Endothelial cell (in vitro differentiated cells): ENCODE data around the gene GORASP2. TPM values are rescaled to one million over a fixed set of nuclear protein-coding genes. Genes with fewer than 3 reads are reported as not detected.

Experiments used
- DNase-seq: peaks from one replicate; pipeline ENCODE4 v3.0.0; 2021; ENCODE audit warnings: low spot score
- H3K27ac Mint-ChIP-seq: one replicate; pipeline ENCODE4 v1.8.0; 2021; ENCODE audit warnings: mixed read lengths, inconsistent platforms; ENCODE audit not compliant: unreplicated experiment
- H3K27me3 Mint-ChIP-seq: one replicate; pipeline ENCODE4 v1.8.0; 2021; ENCODE audit warnings: mild to moderate bottlenecking, moderate library complexity, mixed read lengths, inconsistent platforms; ENCODE audit not compliant: unreplicated experiment
- H3K36me3 Mint-ChIP-seq: one replicate; pipeline ENCODE4 v1.8.0; 2021; ENCODE audit warnings: mild to moderate bottlenecking, low read depth, mixed read lengths, inconsistent platforms; ENCODE audit not compliant: unreplicated experiment
- H3K4me1 Mint-ChIP-seq: one replicate; pipeline ENCODE4 v1.8.0; 2021; ENCODE audit warnings: mild to moderate bottlenecking, mixed read lengths, inconsistent platforms; ENCODE audit not compliant: unreplicated experiment
- H3K4me3 Mint-ChIP-seq: one replicate; pipeline ENCODE4 v1.8.0; 2021; ENCODE audit warnings: mild to moderate bottlenecking, mixed read lengths, inconsistent platforms; ENCODE audit not compliant: unreplicated experiment
- H3K9me3 Mint-ChIP-seq: one replicate; pipeline ENCODE4 v1.8.0; 2021; ENCODE audit warnings: mixed read lengths, inconsistent platforms; ENCODE audit not compliant: unreplicated experiment
- CTCF ChIP-seq: fragments of 200-600 bp; sonication (generic); IDR thresholded peaks from one replicate; pipeline ENCODE4 v1.5.0; 2021; ENCODE audit warnings: antibody characterized with exemption; ENCODE audit not compliant: unreplicated experiment
- total RNA-seq: library from RNA; stranded (reverse); fragmentation: NEBNext Ultra II Directional; extraction: Animal tissue kit (Norgen Biotek cat#: 25700); gene quantifications from one replicate; pipeline ENCODE4 v1.2.1, GENCODE V29; 2021; ENCODE audit not compliant: unreplicated experiment

Gene GORASP2
- total RNA-seq, 1 donor from 2014 or later: 71.9 TPM

DNA sequence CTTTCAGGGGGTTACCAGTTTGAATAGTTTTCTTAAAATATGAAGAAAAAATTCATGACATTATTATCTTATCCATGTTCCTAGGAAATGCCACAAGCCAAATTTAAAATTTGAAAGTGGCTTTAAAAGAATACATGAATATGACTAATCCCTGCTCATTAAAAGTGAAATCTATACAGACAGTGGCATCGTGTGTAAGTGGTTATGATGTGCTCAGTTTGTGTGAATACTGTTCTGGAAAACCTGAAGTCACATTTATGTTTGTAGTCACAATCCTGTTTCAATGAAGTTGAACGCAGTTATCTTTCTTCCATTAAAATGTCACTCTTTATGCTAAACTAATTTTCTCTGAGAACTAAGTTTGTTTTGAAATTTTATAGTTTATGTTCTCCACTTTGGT is 75.8 kb downstream of the GORASP2 start:
- Mint-ChIP-seq H3K27ac (no peak overlapping the region), H3K9me3 (no peaks in the 10 kb centered on the region), H3K27me3 (peaks cover 3% of the 10 kb centered on the region), H3K4me1 (no peaks in the 10 kb centered on the region), H3K4me3 (no peak overlapping the region), H3K36me3 (peaks cover 16% of the 10 kb centered on the region)
- TF ChIP-seq CTCF: no peak
- no peak for DNase-seq

- Mint-ChIP-seq H3K4me1 (peaks cover 3% of the 10 kb centered on the region), H3K9me3 (no peaks in the 10 kb centered on the region), H3K36me3 (peaks cover 14% of the 10 kb centered on the region)
These were observed 79.6 kb downstream of the GORASP2 start for GRCh38 chr2:171008550-171009205.

DNA sequence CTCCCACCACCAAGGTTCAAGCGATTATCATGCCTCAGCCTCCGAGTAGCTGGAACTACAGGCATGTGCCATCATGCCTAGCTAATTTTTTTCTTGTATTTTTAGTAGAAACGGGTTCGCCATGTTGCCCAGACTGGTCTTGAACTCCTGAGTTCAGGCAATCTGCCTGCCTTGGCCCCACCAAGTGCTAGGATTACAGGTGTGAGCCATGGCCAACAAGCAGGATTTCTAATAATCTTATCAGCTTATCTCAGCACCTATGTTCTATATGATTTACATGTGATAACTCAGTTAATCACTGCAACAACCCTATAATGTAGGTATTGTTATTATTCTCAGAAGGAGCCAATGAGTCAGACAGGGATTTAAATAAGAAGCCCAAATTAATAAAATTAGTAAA is 80.3 kb downstream of the GORASP2 start:
- Mint-ChIP-seq H3K9me3 (no peaks in the 10 kb centered on the region), H3K4me3 (no peak overlapping the region), H3K27ac (no peak overlapping the region), H3K4me1 (peaks cover 3% of the 10 kb centered on the region), H3K27me3 (no peaks in the 10 kb centered on the region), H3K36me3 (peaks cover 13% of the 10 kb centered on the region)
- no peak for DNase-seq
- TF ChIP-seq CTCF: no peak

More at GRCh38 chr2:171008550-171009205, 79.6 kb downstream of the GORASP2 start:
- Mint-ChIP-seq H3K27ac (no peak overlapping the region), H3K27me3 (no peaks in the 10 kb centered on the region), H3K4me3 (no peak overlapping the region)
- no peak for TF ChIP-seq CTCF
- DNase-seq: no peak

- H3K36me3 Mint-ChIP-seq: peaks cover 11% of the 10 kb centered on the region
- H3K27me3 Mint-ChIP-seq: no peaks in the 10 kb centered on the region
- H3K27ac Mint-ChIP-seq: no peak overlapping the region
- H3K9me3 Mint-ChIP-seq: no peaks in the 10 kb centered on the region
- no peak for DNase-seq
- TF ChIP-seq CTCF: no peak
- no peak overlapping the region for H3K4me3 Mint-ChIP-seq
- peaks cover 3% of the 10 kb centered on the region for H3K4me1 Mint-ChIP-seq
These were observed 84.8 kb downstream of the GORASP2 start for GRCh38 chr2:171013851-171014250.

DNA sequence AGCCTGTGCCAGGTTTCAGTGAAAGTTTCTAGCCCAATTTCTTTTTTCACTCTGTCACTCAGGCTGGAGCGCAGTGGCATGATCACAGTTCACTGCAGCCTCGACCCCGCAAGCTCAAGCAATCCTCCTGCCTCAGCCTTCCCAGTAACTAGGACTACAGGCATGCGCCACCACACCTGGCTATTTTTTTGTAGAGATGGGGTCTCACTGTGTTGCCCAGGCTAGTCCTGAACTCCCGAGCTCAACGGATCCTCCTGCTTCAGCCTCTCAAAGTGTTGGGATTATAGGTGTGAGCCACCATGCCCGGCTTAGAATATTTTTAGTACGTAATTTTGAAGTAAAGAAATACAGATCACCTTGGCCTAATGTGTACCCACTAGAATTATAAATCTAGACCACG is 87.1 kb downstream of the GORASP2 start:
- TF ChIP-seq CTCF: no peak
- Mint-ChIP-seq H3K4me3 (no peak overlapping the region), H3K36me3 (peaks cover 12% of the 10 kb centered on the region), H3K27ac (no peak overlapping the region), H3K9me3 (no peaks in the 10 kb centered on the region), H3K4me1 (peaks cover 2% of the 10 kb centered on the region), H3K27me3 (no peaks in the 10 kb centered on the region)
- no peak for DNase-seq

Other genes with a start within 250 kb of the GORASP2 start
- 9.3 TPM for gene SP5, start 213.9 kb upstream of the GORASP2 start, total RNA-seq
- 1.6 TPM for gene ERICH2, start 158.9 kb upstream of the GORASP2 start, total RNA-seq
- 129 TPM for gene GAD1, start 112.4 kb upstream of the GORASP2 start, total RNA-seq
- gene TLK1, start 231.6 kb downstream of the GORASP2 start, total RNA-seq: 61.1 TPM